ENCODE data around the gene PPM1D. TPM values are rescaled to one million over a fixed set of nuclear protein-coding genes. Genes with fewer than 3 reads are reported as not detected.

The PPM1D gene
- total and polyA plus RNA-seq, 2 donors (not counting 1 experiment from before 2014, with no cell fraction given): 6.5 to 27.2 TPM

GRCh38 chr17:60695960-60696359, 96.0 kb downstream of the PPM1D start:
- POLR2A ChIA-PET: no interaction called here
- ATAC-seq (ENCODE audit: low read depth): no peak
- Histone ChIP-seq H3K36me3 (replicated peaks in 1 of 2; ENCODE audit: control extremely low read depth in 1 of 2, control insufficient read depth in 1 of 2, extremely low read depth in 1 of 2, insufficient read depth in 2 of 2, low read length in 1 of 2) (peaks cover 2 to 11% of the 10 kb centered on the region in 2 experiments), H3K4me2 (replicated peaks; ENCODE audit: low read depth, low read length, poor library complexity, severe bottlenecking) (no peak overlapping the region), H3K4me1 (ENCODE audit: control insufficient read depth in 2 of 2, insufficient read depth in 2 of 2, low read length in 2 of 2) (no peaks in the 10 kb centered on the region), H3K27me3 (replicated peaks in 1 of 4; ENCODE audit: control extremely low read depth in 1 of 4, control insufficient read depth in 3 of 4, insufficient read depth in 4 of 4, low read length in 3 of 4) (no peaks in the 10 kb centered on the region), H2AFZ (ENCODE audit: insufficient read depth, low read depth, low read length, poor library complexity, severe bottlenecking) (no peak overlapping the region), H3K27ac (ENCODE audit: low read length in 2 of 2) (no peak overlapping the region), H3K9ac (ENCODE audit: low read length) (no peak overlapping the region), H4K20me1 (ENCODE audit: control insufficient read depth, insufficient read depth, low read length, poor library complexity, severe bottlenecking) (no peaks in the 10 kb centered on the region), H3K79me2 (ENCODE audit: control insufficient read depth, insufficient read depth, low read length) (no peaks in the 10 kb centered on the region), H3K4me3 (ENCODE audit: control extremely low read depth in 1 of 5, extremely low read depth in 1 of 5, insufficient read depth in 1 of 5, low read depth in 2 of 5, low read length in 4 of 5) (no peak overlapping the region), H3K9me3 (ENCODE audit: control extremely low read depth in 1 of 3, control insufficient read depth in 2 of 3, insufficient read depth in 1 of 3, low read length in 2 of 3) (no peaks in the 10 kb centered on the region)
- no peaks in the 10 kb centered on the region for H3K27me3 Mint-ChIP-seq
- H3K4me3 Mint-ChIP-seq: no peak overlapping the region
- H3K27ac Mint-ChIP-seq: no peak overlapping the region
- H3K4me1 Mint-ChIP-seq: no peaks in the 10 kb centered on the region
- TF ChIP-seq, protein P1, sequence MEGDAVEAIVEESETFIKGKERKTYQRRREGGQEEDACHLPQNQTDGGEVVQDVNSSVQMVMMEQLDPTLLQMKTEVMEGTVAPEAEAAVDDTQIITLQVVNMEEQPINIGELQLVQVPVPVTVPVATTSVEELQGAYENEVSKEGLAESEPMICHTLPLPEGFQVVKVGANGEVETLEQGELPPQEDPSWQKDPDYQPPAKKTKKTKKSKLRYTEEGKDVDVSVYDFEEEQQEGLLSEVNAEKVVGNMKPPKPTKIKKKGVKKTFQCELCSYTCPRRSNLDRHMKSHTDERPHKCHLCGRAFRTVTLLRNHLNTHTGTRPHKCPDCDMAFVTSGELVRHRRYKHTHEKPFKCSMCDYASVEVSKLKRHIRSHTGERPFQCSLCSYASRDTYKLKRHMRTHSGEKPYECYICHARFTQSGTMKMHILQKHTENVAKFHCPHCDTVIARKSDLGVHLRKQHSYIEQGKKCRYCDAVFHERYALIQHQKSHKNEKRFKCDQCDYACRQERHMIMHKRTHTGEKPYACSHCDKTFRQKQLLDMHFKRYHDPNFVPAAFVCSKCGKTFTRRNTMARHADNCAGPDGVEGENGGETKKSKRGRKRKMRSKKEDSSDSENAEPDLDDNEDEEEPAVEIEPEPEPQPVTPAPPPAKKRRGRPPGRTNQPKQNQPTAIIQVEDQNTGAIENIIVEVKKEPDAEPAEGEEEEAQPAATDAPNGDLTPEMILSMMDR (IDR thresholded peaks at IDR 0.05): no peak
- TF ChIP-seq EZH2 (IDR thresholded peaks at IDR 0.05; ENCODE audit: borderline replicate concordance, insufficient read depth, low read depth, low read length, poor library complexity, severe bottlenecking): no peak
- intact Hi-C loops (cut with micrococcal nuclease): no loop called here
- DNase-seq: no peak
- no peaks in the 10 kb centered on the region for H3K9me3 Mint-ChIP-seq (ENCODE audit: insufficient read depth)
- CTCF ChIA-PET: no interaction called here

GRCh38 chr17:60699090-60699489, 99.1 kb downstream of the PPM1D start:
- Histone ChIP-seq H3K4me3 (ENCODE audit: control extremely low read depth in 1 of 5, extremely low read depth in 1 of 5, insufficient read depth in 1 of 5, low read depth in 2 of 5, low read length in 4 of 5) (no peak overlapping the region), H3K4me1 (ENCODE audit: control insufficient read depth in 2 of 2, insufficient read depth in 2 of 2, low read length in 2 of 2) (no peaks in the 10 kb centered on the region), H3K36me3 (replicated peaks in 1 of 2; ENCODE audit: control extremely low read depth in 1 of 2, control insufficient read depth in 1 of 2, extremely low read depth in 1 of 2, insufficient read depth in 2 of 2, low read length in 1 of 2) (peaks cover 0 to 5% of the 10 kb centered on the region in 2 experiments), H3K4me2 (replicated peaks; ENCODE audit: low read depth, low read length, poor library complexity, severe bottlenecking) (no peak overlapping the region), H3K79me2 (ENCODE audit: control insufficient read depth, insufficient read depth, low read length) (no peaks in the 10 kb centered on the region), H3K27ac (ENCODE audit: low read length in 2 of 2) (no peak overlapping the region), H4K20me1 (ENCODE audit: control insufficient read depth, insufficient read depth, low read length, poor library complexity, severe bottlenecking) (no peaks in the 10 kb centered on the region), H2AFZ (ENCODE audit: insufficient read depth, low read depth, low read length, poor library complexity, severe bottlenecking) (no peak overlapping the region), H3K9me3 (ENCODE audit: control extremely low read depth in 1 of 3, control insufficient read depth in 2 of 3, insufficient read depth in 1 of 3, low read length in 2 of 3) (no peaks in the 10 kb centered on the region), H3K27me3 (replicated peaks in 1 of 4; ENCODE audit: control extremely low read depth in 1 of 4, control insufficient read depth in 3 of 4, insufficient read depth in 4 of 4, low read length in 3 of 4) (no peaks in the 10 kb centered on the region), H3K9ac (ENCODE audit: low read length) (no peak overlapping the region)
- no peak overlapping the region for H3K27ac Mint-ChIP-seq
- H3K4me3 Mint-ChIP-seq: no peak overlapping the region
- POLR2A ChIA-PET: no interaction called here
- H3K4me1 Mint-ChIP-seq: no peaks in the 10 kb centered on the region
- no peaks in the 10 kb centered on the region for H3K27me3 Mint-ChIP-seq
- CTCF ChIA-PET: no interaction called here
- no peaks in the 10 kb centered on the region for H3K9me3 Mint-ChIP-seq (ENCODE audit: insufficient read depth)
- no peak for TF ChIP-seq EZH2 (IDR thresholded peaks at IDR 0.05; ENCODE audit: borderline replicate concordance, insufficient read depth, low read depth, low read length, poor library complexity, severe bottlenecking)
- TF ChIP-seq, protein P1 (IDR thresholded peaks at IDR 0.05): no peak
- WGBS (ENCODE audit: insufficient coverage): 100% methylated on average over 1 of the region's 3 CpGs
- no peak for ATAC-seq (ENCODE audit: low read depth)
- DNase-seq: no peak
- intact Hi-C loops (cut with micrococcal nuclease): no loop called here
